Measurements from ENCODE around the gene PCDHGA4. TPM values are rescaled to one million over a fixed set of nuclear protein-coding genes. Genes with fewer than 3 reads are reported as not detected.
A peak's percentile ranks its signal among the peaks of the same experiment; 100 is the strongest.
"Not testable (repeated sequence)": the region's sequence is repeated elsewhere in the genome, so short reads cannot be mapped to it uniquely, and the experiment has no call there.

PCDHGA4 gene
- total RNA-seq, 2 donors from 2014 or later: 4.7 to 5.5 TPM

- DNase-seq (ENCODE audit: low spot score): no peak
- intact Hi-C loops (cut with DNase I): no loop called here
These were observed 10.8 kb upstream of the PCDHGA4 start for GRCh38 chr5:141343953-141344463.

GRCh38 chr5:141345327-141345726 is 9.5 kb upstream of the PCDHGA4 start:
- DNase-seq (ENCODE audit: low spot score): peak; percentile 36
- intact Hi-C loops (cut with DNase I): no loop called here

- peak; percentile 47 for DNase-seq (ENCODE audit: low spot score)
- intact Hi-C loops (cut with DNase I): not testable (repeated sequence)
These were observed 8.8 kb upstream of the PCDHGA4 start for GRCh38 chr5:141346017-141346416.

- intact Hi-C loops (cut with DNase I): no loop called here
- DNase-seq (ENCODE audit: low spot score): no peak
These were observed 4.8 kb upstream of the PCDHGA4 start, which contains the start of gene PCDHGB1 for GRCh38 chr5:141349917-141350619. Gene PCDHGB1, plus strand, starts transcription at chr5:141350099. Its CDS starts 162 bp downstream, at chr5:141350261.

- intact Hi-C loops (cut with DNase I): no loop called here
- DNase-seq (ENCODE audit: low spot score): no peak
These were observed 3.2 kb upstream of the PCDHGA4 start for GRCh38 chr5:141351591-141351990.

GRCh38 chr5:141355641-141356040 is 820 bp downstream of the PCDHGA4 start:
- DNase-seq (ENCODE audit: low spot score): no peak
- intact Hi-C loops (cut with DNase I): no loop called here

GRCh38 chr5:141356133-141356532 is 1.3 kb downstream of the PCDHGA4 start:
- intact Hi-C loops (cut with DNase I): no loop called here
- DNase-seq (ENCODE audit: low spot score): no peak

- intact Hi-C loops (cut with DNase I): no loop called here
- no peak for DNase-seq (ENCODE audit: low spot score)
These were observed 2.1 kb downstream of the PCDHGA4 start for GRCh38 chr5:141356950-141357349.

- DNase-seq (ENCODE audit: low spot score): no peak
- intact Hi-C loops (cut with DNase I): no loop called here
These were observed 5.1 kb downstream of the PCDHGA4 start, which contains the start of gene PCDHGB2 for GRCh38 chr5:141359790-141360426. Gene PCDHGB2, plus strand, starts transcription at chr5:141359994. Its CDS starts 142 bp downstream, at chr5:141360136.

GRCh38 chr5:141360685-141361084 is 5.9 kb downstream of the PCDHGA4 start:
- no peak for DNase-seq (ENCODE audit: low spot score)
- intact Hi-C loops (cut with DNase I): no loop called here

GRCh38 chr5:141362719-141363118 is 7.9 kb downstream of the PCDHGA4 start:
- DNase-seq (ENCODE audit: low spot score): no peak
- intact Hi-C loops (cut with DNase I): loop anchor here in 1 of 2 donors (2.0 kb wide), 1 partner anchor 26 kb away; no protein-coding TSS in a partner anchor

- no peak for DNase-seq (ENCODE audit: low spot score)
- intact Hi-C loops (cut with DNase I): loop anchor here in 1 of 2 donors (2.0 kb wide), 1 partner anchor 27 kb away; no protein-coding TSS in a partner anchor
These were observed 9.3 kb downstream of the PCDHGA4 start, which contains the start of gene PCDHGA5 for GRCh38 chr5:141363952-141364660. Gene PCDHGA5, plus strand, starts transcription at chr5:141364162. Its CDS starts 169 bp downstream, at chr5:141364331.

- intact Hi-C loops (cut with DNase I): no loop called here
- no peak for DNase-seq (ENCODE audit: low spot score)
These were observed 11.4 kb downstream of the PCDHGA4 start for GRCh38 chr5:141366016-141366896.

GRCh38 chr5:141369994-141370848 is 15.4 kb downstream of the PCDHGA4 start, which contains the start of gene PCDHGB3:
Gene PCDHGB3, plus strand, starts transcription at chr5:141370242. Its CDS starts 153 bp downstream, at chr5:141370395.
- intact Hi-C loops (cut with DNase I): no loop called here
- no peak for DNase-seq (ENCODE audit: low spot score)

- DNase-seq (ENCODE audit: low spot score): no peak
- intact Hi-C loops (cut with DNase I): no loop called here
These were observed 17.0 kb downstream of the PCDHGA4 start for GRCh38 chr5:141371572-141372475.

GRCh38 chr5:141373673-141374317 is 19.0 kb downstream of the PCDHGA4 start, which contains the start of gene PCDHGA6:
Gene PCDHGA6, plus strand, starts transcription at chr5:141373891. Its CDS starts 193 bp downstream, at chr5:141374084.
- no peak for DNase-seq (ENCODE audit: low spot score)
- intact Hi-C loops (cut with DNase I): no loop called here

All from posterior vena cava (tissue), 2 donors.